C4-2B (cell line): ENCODE results near the gene C10orf90.

ENCODE experiments used
- H3K27ac ChIP-seq: fragments of 450-650 bp; 2 replicates; pipeline ENCODE4 v1.5.1; 2017
- CTCF ChIP-seq: fragments of 450-650 bp; conservative IDR thresholded peaks from 2 replicates; pipeline ENCODE4 v1.5.1; 2017; ENCODE audit warnings: mild to moderate bottlenecking
- ZFX ChIP-seq: fragments of 450-650 bp; IDR thresholded peaks from 2 replicates; pipeline ENCODE4 v1.6.1; 2017

Gene C10orf90

GRCh38 chr10:126434235-126434634 lies 236.3 kb downstream of the C10orf90 start:
- TF ChIP-seq ZFX (no peak), CTCF (no peak)

GRCh38 chr10:126433351-126433750 lies 237.1 kb downstream of the C10orf90 start:
- TF ChIP-seq CTCF (no peak), ZFX (no peak)
- H3K27ac ChIP-seq: no peak overlapping the region

More at GRCh38 chr10:126434235-126434634, 236.3 kb downstream of the C10orf90 start:
- no peak overlapping the region for H3K27ac ChIP-seq

- no peak overlapping the region for H3K27ac ChIP-seq
- TF ChIP-seq CTCF (no peak), ZFX (no peak)
Measured at GRCh38 chr10:126432507-126432906, 238.0 kb downstream of the C10orf90 start.

GRCh38 chr10:126431816-126432215 lies 238.7 kb downstream of the C10orf90 start:
- TF ChIP-seq CTCF (no peak), ZFX (no peak)
- no peak overlapping the region for H3K27ac ChIP-seq

GRCh38 chr10:126430512-126430911 lies 240.0 kb downstream of the C10orf90 start:
- no peak for TF ChIP-seq ZFX

GRCh38 chr10:126429275-126429674 lies 241.2 kb downstream of the C10orf90 start:
- TF ChIP-seq CTCF: no peak
- no peak for TF ChIP-seq ZFX
- H3K27ac ChIP-seq: no peak overlapping the region

More at GRCh38 chr10:126430512-126430911, 240.0 kb downstream of the C10orf90 start:
- no peak overlapping the region for H3K27ac ChIP-seq

GRCh38 chr10:126425489-126426065 lies 244.9 kb downstream of the C10orf90 start:
- no peak overlapping the region for H3K27ac ChIP-seq
- no peak for TF ChIP-seq ZFX
- no peak for TF ChIP-seq CTCF

- TF ChIP-seq CTCF (no peak), ZFX (no peak)
- no peak overlapping the region for H3K27ac ChIP-seq
Measured at GRCh38 chr10:126425032-126425431, 245.5 kb downstream of the C10orf90 start.
